ENCODE data around the gene PIEZO2. TPM values are rescaled to one million over a fixed set of nuclear protein-coding genes. Genes with fewer than 3 reads are reported as not detected.

The PIEZO2 gene
- total and polyA plus RNA-seq, 2 of the 8 experiments (the other 6 are each of a cell fraction or from before 2014, with no cell fraction given): 4.7 to 16.5 TPM

DNA sequence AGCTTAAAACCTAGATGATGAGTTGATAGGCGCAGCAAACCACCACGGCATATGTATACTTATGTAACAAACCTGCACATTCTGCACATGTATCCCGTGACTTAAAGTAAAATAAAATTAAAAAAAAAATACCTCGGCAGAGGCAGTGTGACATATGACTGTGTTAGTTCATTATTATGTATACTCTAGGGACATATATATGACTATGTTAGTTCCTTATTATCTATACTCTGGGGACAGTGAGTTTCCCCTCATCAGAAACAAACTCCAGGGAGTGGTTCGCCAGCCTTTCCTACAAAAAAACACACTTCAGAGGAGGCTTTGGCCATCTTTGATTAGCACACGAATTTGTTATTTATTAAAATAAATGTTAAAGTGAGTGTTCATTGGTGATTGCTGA is 209.5 kb downstream of the PIEZO2 start (continued):
- TF ChIP-seq, protein P1, sequence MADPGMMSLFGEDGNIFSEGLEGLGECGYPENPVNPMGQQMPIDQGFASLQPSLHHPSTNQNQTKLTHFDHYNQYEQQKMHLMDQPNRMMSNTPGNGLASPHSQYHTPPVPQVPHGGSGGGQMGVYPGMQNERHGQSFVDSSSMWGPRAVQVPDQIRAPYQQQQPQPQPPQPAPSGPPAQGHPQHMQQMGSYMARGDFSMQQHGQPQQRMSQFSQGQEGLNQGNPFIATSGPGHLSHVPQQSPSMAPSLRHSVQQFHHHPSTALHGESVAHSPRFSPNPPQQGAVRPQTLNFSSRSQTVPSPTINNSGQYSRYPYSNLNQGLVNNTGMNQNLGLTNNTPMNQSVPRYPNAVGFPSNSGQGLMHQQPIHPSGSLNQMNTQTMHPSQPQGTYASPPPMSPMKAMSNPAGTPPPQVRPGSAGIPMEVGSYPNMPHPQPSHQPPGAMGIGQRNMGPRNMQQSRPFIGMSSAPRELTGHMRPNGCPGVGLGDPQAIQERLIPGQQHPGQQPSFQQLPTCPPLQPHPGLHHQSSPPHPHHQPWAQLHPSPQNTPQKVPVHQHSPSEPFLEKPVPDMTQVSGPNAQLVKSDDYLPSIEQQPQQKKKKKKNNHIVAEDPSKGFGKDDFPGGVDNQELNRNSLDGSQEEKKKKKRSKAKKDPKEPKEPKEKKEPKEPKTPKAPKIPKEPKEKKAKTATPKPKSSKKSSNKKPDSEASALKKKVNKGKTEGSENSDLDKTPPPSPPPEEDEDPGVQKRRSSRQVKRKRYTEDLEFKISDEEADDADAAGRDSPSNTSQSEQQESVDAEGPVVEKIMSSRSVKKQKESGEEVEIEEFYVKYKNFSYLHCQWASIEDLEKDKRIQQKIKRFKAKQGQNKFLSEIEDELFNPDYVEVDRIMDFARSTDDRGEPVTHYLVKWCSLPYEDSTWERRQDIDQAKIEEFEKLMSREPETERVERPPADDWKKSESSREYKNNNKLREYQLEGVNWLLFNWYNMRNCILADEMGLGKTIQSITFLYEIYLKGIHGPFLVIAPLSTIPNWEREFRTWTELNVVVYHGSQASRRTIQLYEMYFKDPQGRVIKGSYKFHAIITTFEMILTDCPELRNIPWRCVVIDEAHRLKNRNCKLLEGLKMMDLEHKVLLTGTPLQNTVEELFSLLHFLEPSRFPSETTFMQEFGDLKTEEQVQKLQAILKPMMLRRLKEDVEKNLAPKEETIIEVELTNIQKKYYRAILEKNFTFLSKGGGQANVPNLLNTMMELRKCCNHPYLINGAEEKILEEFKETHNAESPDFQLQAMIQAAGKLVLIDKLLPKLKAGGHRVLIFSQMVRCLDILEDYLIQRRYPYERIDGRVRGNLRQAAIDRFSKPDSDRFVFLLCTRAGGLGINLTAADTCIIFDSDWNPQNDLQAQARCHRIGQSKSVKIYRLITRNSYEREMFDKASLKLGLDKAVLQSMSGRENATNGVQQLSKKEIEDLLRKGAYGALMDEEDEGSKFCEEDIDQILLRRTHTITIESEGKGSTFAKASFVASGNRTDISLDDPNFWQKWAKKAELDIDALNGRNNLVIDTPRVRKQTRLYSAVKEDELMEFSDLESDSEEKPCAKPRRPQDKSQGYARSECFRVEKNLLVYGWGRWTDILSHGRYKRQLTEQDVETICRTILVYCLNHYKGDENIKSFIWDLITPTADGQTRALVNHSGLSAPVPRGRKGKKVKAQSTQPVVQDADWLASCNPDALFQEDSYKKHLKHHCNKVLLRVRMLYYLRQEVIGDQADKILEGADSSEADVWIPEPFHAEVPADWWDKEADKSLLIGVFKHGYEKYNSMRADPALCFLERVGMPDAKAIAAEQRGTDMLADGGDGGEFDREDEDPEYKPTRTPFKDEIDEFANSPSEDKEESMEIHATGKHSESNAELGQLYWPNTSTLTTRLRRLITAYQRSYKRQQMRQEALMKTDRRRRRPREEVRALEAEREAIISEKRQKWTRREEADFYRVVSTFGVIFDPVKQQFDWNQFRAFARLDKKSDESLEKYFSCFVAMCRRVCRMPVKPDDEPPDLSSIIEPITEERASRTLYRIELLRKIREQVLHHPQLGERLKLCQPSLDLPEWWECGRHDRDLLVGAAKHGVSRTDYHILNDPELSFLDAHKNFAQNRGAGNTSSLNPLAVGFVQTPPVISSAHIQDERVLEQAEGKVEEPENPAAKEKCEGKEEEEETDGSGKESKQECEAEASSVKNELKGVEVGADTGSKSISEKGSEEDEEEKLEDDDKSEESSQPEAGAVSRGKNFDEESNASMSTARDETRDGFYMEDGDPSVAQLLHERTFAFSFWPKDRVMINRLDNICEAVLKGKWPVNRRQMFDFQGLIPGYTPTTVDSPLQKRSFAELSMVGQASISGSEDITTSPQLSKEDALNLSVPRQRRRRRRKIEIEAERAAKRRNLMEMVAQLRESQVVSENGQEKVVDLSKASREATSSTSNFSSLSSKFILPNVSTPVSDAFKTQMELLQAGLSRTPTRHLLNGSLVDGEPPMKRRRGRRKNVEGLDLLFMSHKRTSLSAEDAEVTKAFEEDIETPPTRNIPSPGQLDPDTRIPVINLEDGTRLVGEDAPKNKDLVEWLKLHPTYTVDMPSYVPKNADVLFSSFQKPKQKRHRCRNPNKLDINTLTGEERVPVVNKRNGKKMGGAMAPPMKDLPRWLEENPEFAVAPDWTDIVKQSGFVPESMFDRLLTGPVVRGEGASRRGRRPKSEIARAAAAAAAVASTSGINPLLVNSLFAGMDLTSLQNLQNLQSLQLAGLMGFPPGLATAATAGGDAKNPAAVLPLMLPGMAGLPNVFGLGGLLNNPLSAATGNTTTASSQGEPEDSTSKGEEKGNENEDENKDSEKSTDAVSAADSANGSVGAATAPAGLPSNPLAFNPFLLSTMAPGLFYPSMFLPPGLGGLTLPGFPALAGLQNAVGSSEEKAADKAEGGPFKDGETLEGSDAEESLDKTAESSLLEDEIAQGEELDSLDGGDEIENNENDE (IDR thresholded peaks at IDR 0.05; ENCODE audit: insufficient replicate concordance, low read length): no peak
- no peak for TF ChIP-seq POLR2AphosphoS5 (IDR thresholded peaks at IDR 0.05; ENCODE audit: low read depth, low read length)
- no peak for TF ChIP-seq JUN (IDR thresholded peaks at IDR 0.05; ENCODE audit: low read depth, low read length)
- no peak for TF ChIP-seq TAF7 (optimal IDR thresholded peaks at IDR 0.05; ENCODE audit: borderline replicate concordance, low read depth, low read length)
- TF ChIP-seq, protein P2, sequence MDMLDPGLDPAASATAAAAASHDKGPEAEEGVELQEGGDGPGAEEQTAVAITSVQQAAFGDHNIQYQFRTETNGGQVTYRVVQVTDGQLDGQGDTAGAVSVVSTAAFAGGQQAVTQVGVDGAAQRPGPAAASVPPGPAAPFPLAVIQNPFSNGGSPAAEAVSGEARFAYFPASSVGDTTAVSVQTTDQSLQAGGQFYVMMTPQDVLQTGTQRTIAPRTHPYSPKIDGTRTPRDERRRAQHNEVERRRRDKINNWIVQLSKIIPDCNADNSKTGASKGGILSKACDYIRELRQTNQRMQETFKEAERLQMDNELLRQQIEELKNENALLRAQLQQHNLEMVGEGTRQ (IDR thresholded peaks at IDR 0.05; ENCODE audit: low read length): no peak
- no peak for TF ChIP-seq RBBP5 (IDR thresholded peaks at IDR 0.05; ENCODE audit: borderline replicate concordance, low read depth, low read length)
- TF ChIP-seq BRCA1 (IDR thresholded peaks at IDR 0.05; ENCODE audit: low read depth, low read length): no peak
- no peak for TF ChIP-seq ZNF274 (IDR thresholded peaks at IDR 0.05; ENCODE audit: borderline replicate concordance, extremely low read depth, low read length)
- TF ChIP-seq BCL11A (IDR thresholded peaks at IDR 0.05; ENCODE audit: low read depth in 2 of 2, low read length in 2 of 2): no peak
- no peak for TF ChIP-seq SAP30 (IDR thresholded peaks at IDR 0.05; ENCODE audit: insufficient read depth, insufficient replicate concordance, low read length)
- no peak for TF ChIP-seq EGR1 (IDR thresholded peaks at IDR 0.05; ENCODE audit: borderline replicate concordance, low read depth, low read length)
